COLO668 (cell line): ENCODE results near the gene RNU1-1.
A peak's percentile ranks its signal among the peaks of the same experiment; 100 is the strongest.
"Not testable (repeated sequence)": the region's sequence is repeated elsewhere in the genome, so short reads cannot be mapped to it uniquely, and the experiment has no call there.

Source experiments
- DNase-seq: peaks from one replicate; lab custom pipeline; 2025; ENCODE audit not compliant: unreplicated experiment; lab: John Stamatoyannopoulos, UW

RNU1-1 gene

DNA sequence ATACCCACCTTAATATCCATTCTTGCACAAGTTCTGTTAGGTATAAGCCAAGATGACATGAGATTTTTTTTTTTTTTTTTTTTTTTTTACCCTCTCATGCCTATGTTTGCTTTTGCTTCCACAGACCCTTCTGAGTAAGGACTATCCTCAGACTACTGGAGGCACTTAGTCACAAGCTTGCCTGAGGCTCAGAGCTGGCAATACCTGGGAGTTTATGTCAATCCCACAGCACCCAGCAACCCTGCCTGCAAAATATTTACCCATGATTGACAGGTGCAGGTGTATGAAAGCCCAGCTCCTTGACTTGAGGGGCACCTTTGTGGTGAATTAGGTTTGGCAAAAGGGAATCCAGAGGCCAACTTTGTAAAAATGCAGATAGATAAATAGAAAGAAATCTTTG, 11.7 kb upstream of the RNU1-1 start:
- DNase-seq = not testable (repeated sequence)

DNA sequence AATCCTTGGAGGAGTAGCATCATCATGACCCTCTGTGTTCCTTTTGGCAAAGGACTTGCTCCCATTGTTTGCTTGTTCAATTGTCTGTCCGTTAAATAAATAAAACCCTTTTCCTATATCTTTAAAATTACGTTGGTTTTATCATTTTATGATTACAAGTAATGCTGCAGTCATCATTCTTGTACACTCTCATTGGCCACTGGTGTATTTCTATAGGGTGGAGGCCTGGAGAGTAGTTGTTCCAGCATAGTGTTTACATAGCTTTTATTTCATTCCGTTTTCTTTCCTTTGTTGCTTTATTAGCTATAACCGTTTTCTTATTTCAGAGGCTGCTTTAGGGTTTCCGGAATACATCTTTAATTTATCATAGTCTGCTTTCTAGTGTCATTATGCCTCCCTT, 7.6 kb upstream of the RNU1-1 start:
- DNase-seq = not testable (repeated sequence)

DNA sequence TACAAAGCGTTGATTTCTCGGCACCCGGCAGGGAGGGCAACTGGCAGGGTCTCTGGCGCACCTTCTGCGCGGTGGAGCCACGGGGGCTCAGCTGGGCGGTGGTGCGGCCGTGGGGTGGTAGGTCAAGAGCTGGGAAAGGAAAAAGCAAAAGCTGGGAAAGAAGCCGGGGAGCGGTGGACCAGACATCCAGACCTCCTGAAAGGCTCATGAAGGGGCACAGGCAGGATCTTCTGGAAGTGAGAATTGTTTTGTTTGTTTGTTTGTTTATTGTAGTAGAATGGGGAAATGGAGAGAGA, 7.2 kb upstream of the RNU1-1 start:
- no peak for DNase-seq

DNA sequence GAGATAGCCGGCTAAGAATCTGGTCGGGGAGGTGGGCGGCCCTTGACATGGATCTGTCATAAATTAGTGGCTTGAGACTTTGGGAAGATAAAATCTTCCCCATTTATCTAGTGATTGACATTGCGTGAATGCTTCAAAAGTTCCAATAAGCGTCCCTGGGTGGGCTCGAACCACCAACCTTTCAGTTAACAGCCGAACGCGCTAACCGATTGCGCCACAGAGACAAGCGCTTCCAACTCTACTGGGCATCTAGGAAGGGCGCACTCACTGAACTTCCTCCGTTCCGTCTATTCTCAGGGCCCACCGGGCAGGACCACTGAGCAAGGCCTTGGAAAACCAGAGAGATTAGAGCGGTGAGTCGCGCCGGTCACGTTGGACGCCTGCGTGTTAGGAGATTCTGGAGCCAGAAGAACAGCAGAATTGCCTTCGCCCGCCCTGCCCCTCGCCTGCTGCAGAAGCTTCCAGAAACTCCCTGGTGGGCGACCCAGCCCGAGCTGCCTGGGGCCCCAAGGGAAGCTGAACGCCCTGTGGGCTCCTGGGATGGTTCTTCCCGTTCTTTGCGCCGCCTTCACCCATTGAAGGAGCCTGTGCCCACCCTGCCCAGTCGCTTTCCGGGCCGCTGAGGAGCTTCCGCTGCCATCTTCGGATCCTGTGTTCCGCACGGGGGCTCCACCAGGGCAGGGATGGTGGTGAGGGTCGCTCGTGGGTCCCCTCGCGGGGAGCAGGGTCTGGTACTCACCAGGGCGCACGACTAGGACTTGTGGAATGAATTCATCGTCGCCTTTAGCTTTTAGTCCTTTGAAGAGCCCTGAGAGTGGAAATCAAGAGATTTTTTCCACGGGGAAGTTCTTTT, 6.6 kb upstream of the RNU1-1 start:
- DNase-seq = not testable (repeated sequence)

DNA sequence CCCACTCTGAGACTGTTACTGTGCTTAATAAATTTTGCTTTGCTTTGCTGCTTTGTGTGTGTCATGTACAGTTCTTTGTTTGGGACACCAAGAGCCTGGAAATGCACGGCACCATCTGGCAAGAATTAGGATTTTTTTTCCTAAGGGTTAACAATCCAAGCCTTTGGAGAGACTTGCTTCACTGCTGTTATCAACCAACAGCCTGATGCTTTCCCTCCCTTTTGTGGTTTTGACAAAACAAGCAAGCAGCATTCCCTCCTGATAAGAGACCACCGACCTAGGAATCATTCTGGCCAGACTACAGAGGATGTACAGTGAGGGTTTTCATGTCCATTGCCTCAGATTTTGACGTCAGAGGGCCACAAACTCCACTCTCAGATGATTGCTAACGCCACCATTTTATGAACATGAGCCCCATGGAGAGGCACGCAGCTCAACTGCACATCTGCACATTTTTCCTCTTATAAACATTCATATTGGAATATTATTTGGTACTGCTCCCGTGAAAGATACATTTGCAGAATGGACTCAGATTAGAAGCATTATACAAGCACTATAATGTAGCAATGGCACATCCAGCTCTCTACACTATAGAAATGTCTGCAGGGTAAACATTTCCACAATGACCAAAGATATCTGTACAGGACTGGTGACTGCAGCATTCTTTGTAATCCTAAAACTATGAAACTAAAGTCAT, 5.3 kb upstream of the RNU1-1 start:
- DNase-seq = not testable (repeated sequence)

DNA sequence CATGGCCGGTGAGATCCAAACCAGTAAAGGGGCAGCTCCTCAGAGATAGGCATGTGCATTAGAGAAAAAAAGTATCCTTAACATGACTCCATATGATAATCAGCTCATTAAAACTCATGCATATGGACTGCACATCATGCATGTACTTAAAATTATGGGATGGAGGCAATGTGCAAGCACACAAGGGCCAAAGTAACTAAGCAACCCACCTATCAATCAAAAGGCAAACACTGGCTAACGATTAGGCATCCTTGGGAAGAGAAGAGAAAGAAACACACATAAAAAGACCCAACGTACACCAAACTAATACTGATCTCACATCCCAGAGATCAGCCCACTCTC, 4.8 kb upstream of the RNU1-1 start:
- not testable (repeated sequence) for DNase-seq

DNA sequence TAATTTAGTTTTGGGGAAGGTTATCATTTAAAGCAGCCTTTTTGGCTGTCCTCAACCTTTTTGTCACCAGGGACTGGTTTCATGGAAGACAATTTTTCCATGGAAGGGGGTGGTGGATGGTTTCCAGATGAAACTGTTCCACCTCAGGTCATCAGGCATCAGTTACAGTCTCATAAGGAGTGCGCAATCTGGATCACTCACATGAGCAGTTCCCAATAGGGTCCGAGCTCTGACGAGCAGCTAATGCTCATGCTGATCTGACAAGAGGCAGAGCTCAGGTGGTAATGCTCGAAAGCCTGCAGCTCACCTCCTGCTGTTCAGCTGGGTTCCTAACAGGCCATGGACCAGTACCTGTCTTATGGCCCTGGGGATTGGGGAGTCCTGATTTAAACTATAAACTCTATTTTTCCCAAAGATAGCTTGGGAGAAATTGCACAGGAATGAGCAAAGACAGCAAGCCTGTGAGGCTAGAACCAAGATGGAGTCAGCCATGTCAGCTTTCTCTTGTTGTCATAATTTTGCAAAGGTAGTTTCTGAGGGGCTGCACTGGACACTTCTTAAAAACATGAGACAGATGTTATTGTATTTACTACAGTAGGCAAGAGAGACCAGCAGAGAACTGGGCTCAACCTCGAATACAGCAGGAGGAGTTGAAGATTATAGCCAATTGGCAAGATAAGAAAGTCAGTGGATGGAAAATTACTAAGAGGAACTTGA, 2.8 kb upstream of the RNU1-1 start:
- not testable (repeated sequence) for DNase-seq

DNA sequence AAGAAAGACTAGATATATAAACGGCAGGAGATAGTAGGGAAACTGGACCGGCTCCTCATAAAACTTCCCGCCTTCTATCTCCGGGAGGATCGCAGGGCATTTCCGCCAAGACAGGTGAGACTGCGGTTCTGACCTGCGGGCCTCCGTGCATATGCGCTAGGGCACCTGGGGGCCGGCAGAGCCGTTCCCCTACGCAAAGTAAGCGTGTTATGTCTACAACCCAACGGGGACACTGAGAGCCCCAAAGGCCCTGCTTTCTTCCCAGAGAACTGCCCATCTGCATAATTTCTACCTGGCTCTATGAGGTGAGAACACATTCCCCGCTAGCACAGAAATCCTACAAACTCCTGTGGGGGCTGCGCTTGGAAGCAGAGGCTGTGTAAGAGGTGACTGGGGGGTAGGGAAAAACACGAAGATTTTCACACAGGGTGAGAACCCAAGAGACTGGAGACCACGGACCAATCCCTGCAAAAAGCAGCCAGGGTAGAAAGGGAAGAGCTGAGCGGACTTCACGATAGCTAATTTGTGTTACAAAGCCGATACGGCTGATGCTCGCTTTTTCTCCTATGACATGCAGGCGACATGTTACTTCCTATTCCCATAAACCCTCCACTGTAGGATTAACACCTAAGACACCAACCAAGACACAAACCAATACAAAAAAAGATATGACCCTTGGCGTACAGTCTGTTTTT, 526 bp downstream of the RNU1-1 start:
- peak; percentile 65 for DNase-seq

DNA sequence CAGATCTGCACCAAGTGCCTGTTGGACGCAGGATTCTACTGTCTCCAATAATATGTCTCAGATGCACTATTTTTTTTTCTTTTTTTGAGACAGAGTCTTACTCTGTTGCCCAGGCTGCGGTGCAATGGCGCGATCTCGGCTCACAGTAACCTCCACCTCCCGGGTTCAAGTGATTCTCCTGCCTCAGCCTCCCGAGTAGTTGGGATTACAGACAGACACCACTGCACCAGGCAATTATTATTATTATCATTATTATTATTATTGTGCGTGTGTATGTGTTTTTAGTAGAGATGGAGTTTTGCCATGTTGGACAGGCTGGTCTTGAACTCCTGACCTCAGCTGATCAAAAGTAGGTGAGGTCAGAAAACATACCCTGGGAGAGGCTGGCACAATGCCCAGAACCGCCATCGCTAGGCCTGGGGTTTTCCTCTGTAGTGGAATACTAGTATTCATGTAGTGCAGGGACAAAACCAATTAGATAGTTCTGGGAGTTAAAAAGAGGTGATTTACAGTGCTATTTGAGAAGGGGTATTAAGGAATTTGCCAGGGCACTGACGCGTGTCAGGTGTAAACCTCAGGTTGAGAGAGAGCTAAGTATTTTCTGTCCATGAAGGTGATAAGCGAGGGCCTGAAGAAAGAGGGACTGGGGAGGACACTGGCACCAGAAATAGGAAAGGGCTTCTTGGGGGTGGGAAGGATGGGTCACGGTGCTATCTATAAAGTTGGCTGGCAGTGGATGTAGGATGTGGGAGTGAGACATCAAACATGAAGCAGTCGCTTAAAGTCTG, 1.3 kb downstream of the RNU1-1 start:
- not testable (repeated sequence) for DNase-seq

DNA sequence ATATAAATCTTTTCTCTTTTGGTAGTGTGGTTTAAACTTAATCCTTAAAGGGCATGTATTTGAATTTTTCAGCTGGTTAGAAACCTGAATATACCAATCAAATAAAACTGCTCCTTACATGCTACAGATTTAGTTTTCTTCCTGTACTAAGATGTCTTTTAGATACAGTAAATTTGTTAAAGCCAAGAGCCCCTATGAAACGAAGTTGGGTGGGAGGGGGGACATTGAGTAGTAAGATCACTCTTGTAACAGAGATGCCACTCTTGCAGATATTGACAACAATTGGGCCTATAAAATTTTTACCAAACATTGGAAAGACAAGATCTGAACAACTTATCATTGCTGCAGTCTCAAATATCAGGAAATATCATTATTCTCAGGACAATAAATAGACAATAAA, 2.2 kb downstream of the RNU1-1 start:
- not testable (repeated sequence) for DNase-seq

DNA sequence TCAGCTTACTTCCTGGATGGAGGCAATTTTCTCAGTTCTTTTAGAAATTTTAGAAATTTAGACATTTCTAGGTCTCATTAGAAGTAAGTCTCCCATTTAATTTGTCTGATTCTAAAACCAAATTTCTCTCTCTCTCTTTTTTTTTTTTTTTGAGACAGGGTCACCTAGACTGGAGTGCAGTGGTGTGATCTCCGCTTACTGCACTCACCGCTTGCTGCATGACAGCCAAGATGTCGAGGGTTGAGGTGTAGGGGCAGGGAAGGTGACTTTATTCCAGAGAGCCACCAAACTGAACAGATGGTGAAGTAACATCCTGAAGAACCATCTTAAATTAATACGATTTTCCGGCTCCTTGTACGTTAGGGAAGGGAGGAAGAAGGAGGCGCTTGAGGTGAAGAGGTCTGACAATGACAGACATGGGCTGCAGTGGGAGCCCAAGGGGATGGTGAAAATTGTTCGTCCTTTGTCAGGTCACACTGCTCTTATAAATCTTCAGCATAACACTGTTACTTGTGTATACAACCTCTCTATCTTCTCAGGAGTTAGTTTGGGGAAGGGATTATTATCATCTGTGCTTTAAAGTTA, 5.1 kb downstream of the RNU1-1 start:
- peak; percentile 26 for DNase-seq

DNA sequence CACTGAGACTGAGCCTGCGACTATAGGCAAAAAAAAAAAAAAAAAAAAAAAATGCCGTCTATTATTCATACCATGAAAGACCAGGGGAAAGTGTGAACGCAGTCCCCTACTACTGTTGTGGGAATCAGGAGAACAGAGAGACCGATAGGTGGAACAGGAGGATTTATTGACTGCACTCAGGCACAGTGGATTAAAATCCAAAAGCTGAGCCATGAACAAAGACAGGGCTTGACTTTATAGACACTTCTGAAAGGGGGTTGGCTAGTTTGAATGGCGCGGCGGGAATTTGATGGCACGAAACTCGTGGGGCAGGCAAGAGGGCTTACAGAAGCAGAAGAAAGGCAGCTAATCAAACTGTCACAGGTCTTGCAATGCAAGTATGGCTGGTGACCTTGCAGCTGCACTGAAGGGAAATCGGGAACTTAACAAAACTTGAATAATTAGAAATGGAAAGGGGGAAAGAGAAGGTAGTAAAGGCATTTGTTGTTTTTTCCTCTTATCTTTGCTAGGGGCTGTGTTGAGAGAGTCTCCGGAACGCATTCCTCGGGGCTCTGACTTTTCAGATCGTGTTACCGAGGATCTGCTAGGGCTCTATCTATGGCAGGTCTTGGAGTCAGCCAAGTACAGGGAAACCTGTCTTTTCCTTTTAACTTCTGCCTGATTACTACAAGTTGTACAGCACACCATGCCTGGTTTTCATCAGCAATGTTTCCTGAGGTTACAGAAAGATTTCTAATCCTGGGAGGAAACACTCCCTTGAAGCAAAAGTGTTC, 7.5 kb downstream of the RNU1-1 start:
- not testable (repeated sequence) for DNase-seq

DNA sequence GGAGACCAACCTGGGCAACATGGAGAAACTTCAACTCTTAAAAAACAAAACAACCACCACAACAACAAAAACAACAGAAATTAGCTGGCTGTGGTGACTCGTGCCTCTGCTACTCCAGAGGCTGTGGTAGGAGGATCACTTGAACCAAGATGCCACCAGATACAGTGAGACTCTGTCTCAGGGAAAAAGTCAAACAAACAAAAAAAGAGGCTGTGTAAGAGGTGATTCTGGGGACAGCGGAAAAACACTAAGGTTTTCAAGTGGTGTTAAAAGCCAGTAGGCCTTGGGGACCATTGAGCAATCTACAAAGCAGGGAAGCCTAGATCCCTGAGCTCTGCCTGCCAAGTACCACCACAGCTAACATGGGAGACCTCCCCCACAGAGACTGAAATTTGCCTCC, 8.2 kb downstream of the RNU1-1 start:
- DNase-seq = not testable (repeated sequence)

DNA sequence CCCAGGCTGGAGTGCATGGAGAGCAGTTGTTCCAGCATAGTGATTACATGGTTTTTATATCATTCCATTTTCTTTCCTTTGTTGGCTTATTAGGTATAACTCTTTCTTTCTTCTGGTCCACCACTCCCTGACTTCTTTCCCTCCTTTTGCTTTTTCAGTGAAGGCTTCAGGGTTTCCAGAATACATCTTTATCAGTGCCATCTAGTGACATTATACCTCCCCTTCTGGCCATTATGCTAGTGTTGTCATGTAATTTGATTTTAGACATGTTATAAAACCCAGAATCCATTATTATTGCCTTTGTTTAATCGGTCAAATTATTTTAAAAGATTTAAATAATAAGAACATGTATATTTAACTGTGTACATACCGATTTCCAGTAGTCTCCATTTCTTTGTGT, 10.6 kb downstream of the RNU1-1 start:
- DNase-seq = no peak

DNA sequence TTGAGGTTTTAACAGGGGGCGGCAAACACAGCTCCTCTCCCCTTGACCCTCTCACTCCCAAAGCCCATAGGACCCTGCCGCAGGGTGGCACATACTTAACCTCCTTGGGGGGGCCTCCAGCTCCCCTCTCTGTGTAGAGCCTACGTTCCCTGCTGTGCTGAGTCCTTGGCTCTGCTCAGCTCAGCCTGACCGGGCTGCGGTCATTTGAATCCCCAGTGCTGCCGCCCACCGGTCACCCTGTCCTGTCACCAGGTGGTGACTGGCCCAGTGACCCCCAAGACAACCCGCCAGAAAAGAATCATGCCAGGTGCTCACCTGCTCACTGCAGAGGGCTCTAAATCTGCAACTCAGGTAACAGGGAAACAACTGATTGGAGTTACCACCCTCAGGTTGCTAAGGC, 12.6 kb downstream of the RNU1-1 start:
- DNase-seq = not testable (repeated sequence)

DNA sequence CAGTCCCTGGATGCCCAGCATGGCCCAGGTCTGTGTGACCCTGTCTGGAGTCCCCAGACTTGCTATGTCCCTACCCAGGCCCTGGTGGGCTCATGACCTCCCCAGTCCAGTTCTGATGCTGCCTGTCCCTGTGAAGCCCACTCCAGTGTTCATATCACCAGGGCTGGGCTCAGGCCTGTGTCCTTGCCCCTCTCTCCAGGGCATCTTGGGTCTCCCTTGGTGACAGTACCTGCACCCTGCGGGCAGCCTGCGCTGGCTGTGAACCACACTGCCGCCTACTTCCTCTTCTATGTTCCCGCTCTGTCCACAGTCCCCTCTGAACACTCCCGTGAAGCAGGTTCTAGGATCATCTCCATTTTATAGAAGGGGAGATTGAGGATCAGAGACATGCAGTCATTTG, 13.1 kb downstream of the RNU1-1 start:
- DNase-seq = not testable (repeated sequence)

DNA sequence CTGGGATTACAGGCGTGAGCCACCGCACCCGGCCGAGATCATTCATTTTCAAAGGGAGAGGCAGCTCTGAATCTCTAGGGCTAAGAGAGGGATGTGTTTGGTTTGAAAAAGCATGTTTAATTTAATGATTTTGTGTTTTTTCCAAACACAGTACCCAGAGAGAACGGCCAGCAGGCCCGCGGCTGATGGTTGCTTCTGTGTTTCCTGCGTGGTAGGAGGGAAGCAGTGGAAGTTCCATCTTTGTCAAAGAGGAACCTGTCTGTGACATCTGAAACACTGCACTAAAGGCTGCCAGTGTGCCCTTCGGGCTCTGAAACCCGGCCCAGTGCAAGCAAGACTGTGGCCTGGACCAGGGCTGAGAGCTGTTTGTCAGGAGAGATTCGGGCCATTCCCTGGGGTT, 13.6 kb downstream of the RNU1-1 start:
- not testable (repeated sequence) for DNase-seq

DNA sequence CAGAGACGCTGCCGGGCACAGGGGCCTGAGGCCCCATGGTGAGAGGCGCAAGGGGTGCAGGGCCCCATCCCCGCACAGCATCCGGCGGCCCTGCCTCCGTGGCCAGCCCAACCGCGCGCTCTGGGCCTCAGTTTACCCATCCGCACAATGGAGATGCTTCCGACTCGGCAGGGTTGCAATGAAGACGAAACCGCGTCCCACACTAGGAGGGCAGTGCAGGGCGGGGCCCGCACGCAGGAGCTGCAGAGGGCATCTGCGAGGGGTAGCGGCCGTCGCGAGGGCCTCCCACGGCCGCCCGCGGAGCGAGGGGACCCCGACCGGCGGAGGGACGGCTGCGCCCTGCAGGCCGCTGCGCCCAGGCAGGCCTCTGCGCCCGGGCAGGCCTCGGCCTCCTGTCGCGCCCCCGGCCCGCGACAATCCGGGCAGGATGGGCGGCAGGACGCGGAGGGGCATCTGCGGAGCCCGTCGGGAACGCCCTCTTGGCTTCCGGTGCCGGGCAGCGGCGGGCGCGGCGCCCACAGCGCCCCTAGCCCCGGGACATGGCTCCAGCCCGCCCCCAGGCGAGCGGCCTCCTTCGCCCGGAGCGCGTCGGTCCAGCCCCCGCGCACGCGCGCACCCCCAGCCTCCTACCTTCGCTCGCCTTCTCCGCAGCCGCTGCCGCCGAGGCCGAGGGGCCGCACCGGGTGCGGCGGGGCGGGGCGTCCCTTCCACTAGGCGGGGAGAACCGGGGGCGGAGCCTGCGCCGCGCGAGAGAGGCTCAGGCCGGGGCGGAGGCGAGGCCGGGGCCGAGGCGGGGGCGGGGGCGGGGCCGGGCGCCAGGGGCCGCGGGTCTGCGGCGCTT, 15.3 kb downstream of the RNU1-1 start:
- DNase-seq = peak; percentile 92

DNA sequence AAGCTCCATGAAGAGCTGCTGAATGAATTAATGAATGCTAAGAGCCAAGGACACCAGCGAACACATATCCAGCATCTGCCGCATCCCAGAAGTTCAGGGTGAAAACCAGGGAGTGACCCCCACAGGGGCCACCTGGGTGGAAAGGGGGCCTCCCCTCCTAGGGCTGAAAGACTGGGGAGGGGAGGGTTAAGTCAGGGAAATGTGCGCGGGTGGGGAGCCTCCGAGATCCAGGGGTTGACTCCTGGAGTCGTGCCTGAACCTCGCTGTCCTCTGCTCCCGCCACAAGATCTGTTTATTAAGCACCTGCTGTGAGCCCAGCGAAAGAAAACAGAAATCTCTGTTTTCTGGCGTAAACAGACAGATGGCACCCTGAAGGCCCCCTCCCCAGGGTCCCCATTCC, 16.0 kb downstream of the RNU1-1 start:
- DNase-seq = not testable (repeated sequence)
